Stimulated activated CD4-positive, alpha-beta T cell treated with anti-CD3 and anti-CD28 coated beads, TNF-alpha, amount 100 ng/mL, for 4 hours (primary cell): ENCODE data around the gene ACBD6.

Experiments used
- DNase-seq, 3 experiments: peaks; one replicate each; pipeline ENCODE4 v3.0.0-alpha.2; 2020; ENCODE audit warnings: low read depth in 3 of 3

Gene ACBD6

GRCh38 chr1:180255536-180256340 lies 246.6 kb downstream of the ACBD6 start:
- DNase-seq, result no peak

- DNase-seq, result no peak
These were observed 247.5 kb downstream of the ACBD6 start for GRCh38 chr1:180254854-180255253.

GRCh38 chr1:180254496-180254819 lies 247.9 kb downstream of the ACBD6 start:
- DNase-seq, result no peak

GRCh38 chr1:180253585-180254495 lies 248.5 kb downstream of the ACBD6 start:
- no peak for DNase-seq

- peak; percentile 32 to 44 (median 40) for DNase-seq
These were observed 249.5 kb downstream of the ACBD6 start for GRCh38 chr1:180252638-180253536.

- no peak for DNase-seq
These were observed 250.7 kb downstream of the ACBD6 start for GRCh38 chr1:180251526-180252305.

- no peak for DNase-seq
These were observed 251.4 kb downstream of the ACBD6 start for GRCh38 chr1:180250883-180251509.

- no peak for DNase-seq
These were observed 251.9 kb downstream of the ACBD6 start for GRCh38 chr1:180250499-180250770.

GRCh38 chr1:180249725-180250498 lies 252.5 kb downstream of the ACBD6 start:
- no peak for DNase-seq

GRCh38 chr1:180248731-180249681 lies 253.4 kb downstream of the ACBD6 start:
- DNase-seq, result no peak

GRCh38 chr1:180248176-180248575 lies 254.2 kb downstream of the ACBD6 start:
- DNase-seq, result no peak

- DNase-seq, result no peak
These were observed 254.8 kb downstream of the ACBD6 start for GRCh38 chr1:180247580-180247979.

GRCh38 chr1:180247061-180247460 lies 255.3 kb downstream of the ACBD6 start:
- DNase-seq, result no peak

GRCh38 chr1:180246579-180246978 lies 255.8 kb downstream of the ACBD6 start:
- DNase-seq, result no peak

- DNase-seq, result no peak
These were observed 257.5 kb downstream of the ACBD6 start for GRCh38 chr1:180244840-180245239.

GRCh38 chr1:180243517-180244221 lies 258.7 kb downstream of the ACBD6 start:
- no peak for DNase-seq

- DNase-seq, result no peak
These were observed 260.4 kb downstream of the ACBD6 start for GRCh38 chr1:180241716-180242544.
